ENCODE data around the gene LDLRAD4. TPM values are rescaled to one million over a fixed set of nuclear protein-coding genes. Genes with fewer than 3 reads are reported as not detected.
A peak's percentile ranks its signal among the peaks of the same experiment; 100 is the strongest.

Gene LDLRAD4
- total RNA-seq, 6 donors from 2014 or later, result 19.5 to 26.6 (median 24.4) TPM

- DNase-seq, result no peak
- WGBS, 2 donors, result 79 to 86% methylated on average over 1 of the region's 1 CpG
- no peak overlapping the region for H3K27ac ChIP-seq
- H3K4me1 ChIP-seq, result no peaks in the 10 kb centered on the region
- no peak for ATAC-seq (ENCODE audit: low FRiP score in 2 of 2)
- TF ChIP-seq POLR2A (IDR thresholded peaks at IDR 0.05) (no peak), EP300 (IDR thresholded peaks at IDR 0.05) (no peak), CTCF (IDR thresholded peaks at IDR 0.05) (no peak), POLR2AphosphoS5 (IDR thresholded peaks at IDR 0.05) (no peak)
- no peaks in the 10 kb centered on the region for H3K9me3 ChIP-seq
- H3K4me3 ChIP-seq, result no peak overlapping the region
- no peaks in the 10 kb centered on the region for H3K27me3 ChIP-seq
- H3K36me3 ChIP-seq, result no peaks in the 10 kb centered on the region
Measured at GRCh38 chr18:13330996-13331395, 112.4 kb downstream of the LDLRAD4 start.

- 92 to 96% methylated on average over 3 of the region's 3 CpGs for WGBS, 2 donors
- no peak for ATAC-seq (ENCODE audit: low FRiP score in 2 of 2)
- Histone ChIP-seq H3K27ac (no peak overlapping the region), H3K4me1 (no peaks in the 10 kb centered on the region), H3K9me3 (no peaks in the 10 kb centered on the region), H3K27me3 (no peaks in the 10 kb centered on the region), H3K4me3 (no peak overlapping the region), H3K36me3 (no peaks in the 10 kb centered on the region)
- no peak for TF ChIP-seq EP300 (IDR thresholded peaks at IDR 0.05)
- no peak for TF ChIP-seq POLR2AphosphoS5 (IDR thresholded peaks at IDR 0.05)
- TF ChIP-seq CTCF (IDR thresholded peaks at IDR 0.05), result no peak
- TF ChIP-seq POLR2A (IDR thresholded peaks at IDR 0.05), result no peak
- no peak for DNase-seq
Measured at GRCh38 chr18:13331846-13332245, 113.3 kb downstream of the LDLRAD4 start.

GRCh38 chr18:13332874-13333273 lies 114.3 kb downstream of the LDLRAD4 start:
- DNase-seq (no peak), ATAC-seq (ENCODE audit: low FRiP score in 2 of 2) (no peak)
- Histone ChIP-seq H3K9me3 (no peaks in the 10 kb centered on the region), H3K36me3 (no peaks in the 10 kb centered on the region), H3K4me1 (no peaks in the 10 kb centered on the region), H3K4me3 (no peak overlapping the region), H3K27me3 (no peaks in the 10 kb centered on the region), H3K27ac (no peak overlapping the region)
- 77 to 78% methylated on average over 5 of the region's 5 CpGs for WGBS, 2 donors
- no peak for TF ChIP-seq CTCF (IDR thresholded peaks at IDR 0.05)
- no peak for TF ChIP-seq EP300 (IDR thresholded peaks at IDR 0.05)
- no peak for TF ChIP-seq POLR2AphosphoS5 (IDR thresholded peaks at IDR 0.05)
- no peak for TF ChIP-seq POLR2A (IDR thresholded peaks at IDR 0.05)

- no peak overlapping the region for H3K27ac ChIP-seq
- DNase-seq, result no peak
- H3K9me3 ChIP-seq, result no peaks in the 10 kb centered on the region
- H3K4me1 ChIP-seq, result no peaks in the 10 kb centered on the region
- H3K4me3 ChIP-seq, result no peak overlapping the region
- H3K27me3 ChIP-seq, result no peaks in the 10 kb centered on the region
- TF ChIP-seq POLR2AphosphoS5 (IDR thresholded peaks at IDR 0.05) (no peak), POLR2A (IDR thresholded peaks at IDR 0.05) (no peak), EP300 (IDR thresholded peaks at IDR 0.05) (no peak), CTCF (IDR thresholded peaks at IDR 0.05) (no peak)
- 77 to 80% methylated on average over 6 of the region's 6 CpGs for WGBS, 2 donors
- no peak for ATAC-seq (ENCODE audit: low FRiP score in 2 of 2)
- H3K36me3 ChIP-seq, result no peaks in the 10 kb centered on the region
Measured at GRCh38 chr18:13335903-13336302, 117.3 kb downstream of the LDLRAD4 start.

GRCh38 chr18:13336841-13337240 lies 118.3 kb downstream of the LDLRAD4 start:
- H3K4me1 ChIP-seq, result no peaks in the 10 kb centered on the region
- no peaks in the 10 kb centered on the region for H3K27me3 ChIP-seq
- DNase-seq (no peak), ATAC-seq (ENCODE audit: low FRiP score in 2 of 2) (peak in 1 of 2 donors; percentile 54)
- 96 to 97% methylated on average over 4 of the region's 4 CpGs for WGBS, 2 donors
- H3K4me3 ChIP-seq, result no peak overlapping the region
- no peak overlapping the region for H3K27ac ChIP-seq
- TF ChIP-seq EP300 (IDR thresholded peaks at IDR 0.05) (no peak), POLR2AphosphoS5 (IDR thresholded peaks at IDR 0.05) (no peak), POLR2A (IDR thresholded peaks at IDR 0.05) (no peak), CTCF (IDR thresholded peaks at IDR 0.05) (no peak)
- H3K9me3 ChIP-seq, result peaks cover 0 to 5% (median 4%) of the 10 kb centered on the region in 4 donors
- no peaks in the 10 kb centered on the region for H3K36me3 ChIP-seq

Data from upper lobe of left lung (tissue), 6 donors.